DND-41 (cell line): ENCODE results near the gene OPALIN.
"Not testable (repeated sequence)": the region's sequence is repeated elsewhere in the genome, so short reads cannot be mapped to it uniquely, and the experiment has no call there.

Experiments used
- EZH2 ChIP-seq: IDR thresholded peaks from 3 replicates; pipeline ENCODE4 v1.6.1; 2012; ENCODE audit warnings: borderline replicate concordance, low read depth, mild to moderate bottlenecking, moderate library complexity, low read length, inconsistent platforms; ENCODE audit not compliant: severe bottlenecking
- TF ChIP-seq, protein P1 (sequence below): IDR thresholded peaks from 2 replicates; pipeline ENCODE4 v1.5.1; 2012; ENCODE audit warnings: borderline replicate concordance, low read length, moderate library complexity, mild to moderate bottlenecking; ENCODE audit not compliant: poor library complexity, severe bottlenecking; ENCODE audit errors: extremely low read depth

DNA sequence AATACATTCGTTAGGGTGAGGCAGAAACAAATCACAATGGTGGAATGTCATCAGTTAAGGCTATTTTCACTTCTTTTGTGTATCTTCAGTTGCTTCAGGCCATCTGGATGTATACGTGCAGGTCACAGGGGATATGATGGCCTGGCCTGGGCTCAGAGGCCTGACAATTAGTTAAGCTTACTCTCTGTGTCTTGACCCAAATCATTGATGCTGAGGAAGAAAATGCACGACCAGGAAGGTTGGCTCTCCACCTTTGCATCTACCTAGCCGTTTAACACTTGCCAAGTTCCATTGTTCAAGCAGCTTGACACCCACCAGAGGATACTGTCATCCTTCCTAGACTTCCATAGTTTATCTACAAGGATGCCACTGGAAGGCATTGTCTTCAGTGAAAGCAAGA is 49.9 kb downstream of the OPALIN start:
- TF ChIP-seq, protein P1, sequence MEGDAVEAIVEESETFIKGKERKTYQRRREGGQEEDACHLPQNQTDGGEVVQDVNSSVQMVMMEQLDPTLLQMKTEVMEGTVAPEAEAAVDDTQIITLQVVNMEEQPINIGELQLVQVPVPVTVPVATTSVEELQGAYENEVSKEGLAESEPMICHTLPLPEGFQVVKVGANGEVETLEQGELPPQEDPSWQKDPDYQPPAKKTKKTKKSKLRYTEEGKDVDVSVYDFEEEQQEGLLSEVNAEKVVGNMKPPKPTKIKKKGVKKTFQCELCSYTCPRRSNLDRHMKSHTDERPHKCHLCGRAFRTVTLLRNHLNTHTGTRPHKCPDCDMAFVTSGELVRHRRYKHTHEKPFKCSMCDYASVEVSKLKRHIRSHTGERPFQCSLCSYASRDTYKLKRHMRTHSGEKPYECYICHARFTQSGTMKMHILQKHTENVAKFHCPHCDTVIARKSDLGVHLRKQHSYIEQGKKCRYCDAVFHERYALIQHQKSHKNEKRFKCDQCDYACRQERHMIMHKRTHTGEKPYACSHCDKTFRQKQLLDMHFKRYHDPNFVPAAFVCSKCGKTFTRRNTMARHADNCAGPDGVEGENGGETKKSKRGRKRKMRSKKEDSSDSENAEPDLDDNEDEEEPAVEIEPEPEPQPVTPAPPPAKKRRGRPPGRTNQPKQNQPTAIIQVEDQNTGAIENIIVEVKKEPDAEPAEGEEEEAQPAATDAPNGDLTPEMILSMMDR, result not testable (repeated sequence)
- not testable (repeated sequence) for TF ChIP-seq EZH2
